Stimulated activated naive CD8-positive, alpha-beta T cell treated with anti-CD3 and anti-CD28 coated beads, Interleukin-15, Interleukin-2, amounts not matched to agents 100 U/mL and 50 U/mL, for 24 hours (primary cell): ENCODE results near the gene EP400.
"Not testable (repeated sequence)": the region's sequence is repeated elsewhere in the genome, so short reads cannot be mapped to it uniquely, and the experiment has no call there.

Experiments
- ATAC-seq: fragments of 150-1000 bp; cut with Tn5 transposase; one replicate; pipeline ENCODE4 v1.10.0; 2021
- DNase-seq: peaks from one replicate; pipeline ENCODE4 v3.0.0; 2021

EP400 gene

GRCh38 chr12:132089407-132089910 is 139.7 kb downstream of the EP400 start:
- ATAC-seq (no peak), DNase-seq (no peak)

DNA sequence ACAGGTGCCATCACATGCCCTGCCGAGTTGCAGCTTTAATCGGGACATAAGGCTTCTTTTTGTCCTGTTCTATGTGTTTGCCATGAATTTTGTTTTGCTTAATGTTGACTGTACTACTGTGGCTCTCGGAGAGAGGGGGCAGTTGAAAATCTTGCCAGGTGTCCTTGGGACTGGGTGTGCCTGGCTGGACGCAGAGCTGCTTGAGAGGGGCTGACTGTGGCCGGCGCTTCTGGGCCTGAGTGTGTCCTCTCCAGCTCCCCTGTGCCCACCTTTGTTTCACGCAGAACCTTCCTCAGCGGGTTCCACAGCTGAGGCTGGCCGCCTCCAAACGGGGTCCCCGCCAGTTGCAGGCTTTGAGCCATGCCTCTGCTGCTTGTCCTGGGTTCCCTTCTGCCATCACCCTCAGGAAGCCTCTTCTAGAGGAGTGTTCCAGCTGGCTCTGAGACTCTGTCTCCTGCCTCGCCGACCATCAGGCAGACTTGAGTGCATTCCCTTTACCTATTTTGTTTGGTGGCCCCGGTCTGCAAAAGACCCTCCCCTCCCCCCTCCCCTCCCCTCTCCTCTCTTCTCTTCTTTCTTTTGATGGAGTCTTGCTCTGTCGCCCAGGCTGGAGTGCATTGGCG is 144.6 kb downstream of the EP400 start:
- ATAC-seq, result no peak
- DNase-seq, result no peak

- no peak for ATAC-seq
- DNase-seq, result no peak
Measured at GRCh38 chr12:132095520-132096409, 146.0 kb downstream of the EP400 start.

DNA sequence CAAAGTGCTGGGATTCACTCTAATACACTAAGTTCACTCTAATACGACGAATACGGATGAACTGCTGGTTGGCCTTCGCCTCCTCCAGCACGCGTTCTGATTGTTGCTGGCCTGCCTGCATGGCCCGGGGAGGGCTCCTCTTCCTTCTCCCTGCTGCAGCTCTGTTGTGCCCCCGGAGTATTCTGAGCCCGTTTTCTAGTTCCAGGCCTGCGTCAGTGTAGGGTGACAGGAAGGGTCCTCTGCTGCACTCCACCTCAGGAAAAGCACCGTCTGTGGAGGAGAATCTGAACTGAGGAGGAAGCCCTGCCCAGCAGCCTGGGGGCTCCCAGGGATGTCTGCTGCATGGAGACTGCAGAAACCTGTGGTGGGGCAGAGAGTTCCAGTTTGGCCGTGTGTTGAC is 150.0 kb downstream of the EP400 start:
- DNase-seq, result no peak
- ATAC-seq, result no peak

GRCh38 chr12:132100306-132101065 is 150.7 kb downstream of the EP400 start:
- DNase-seq, result no peak
- ATAC-seq, result no peak

DNA sequence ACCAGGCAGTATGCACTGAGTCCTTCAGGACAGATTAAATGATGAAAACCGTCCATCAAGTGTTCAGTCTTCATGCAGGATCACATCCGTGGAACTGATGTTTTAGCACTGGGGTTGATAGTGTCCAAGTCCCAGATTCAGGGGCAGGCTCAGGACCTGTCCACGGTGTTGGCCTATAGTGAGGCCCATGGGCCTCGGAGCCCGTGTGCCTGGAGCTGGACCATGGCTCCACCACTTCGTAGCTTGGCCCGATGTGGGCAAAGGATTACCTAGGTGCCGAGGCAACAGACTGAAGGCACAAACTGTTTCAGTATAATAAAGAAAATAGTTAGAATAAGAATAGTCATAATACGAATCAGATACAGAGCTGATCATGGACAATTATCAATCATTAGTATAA is 152.6 kb downstream of the EP400 start:
- DNase-seq (no peak), ATAC-seq (no peak)

GRCh38 chr12:132103072-132103471 is 153.3 kb downstream of the EP400 start:
- not testable (repeated sequence) for DNase-seq, ATAC-seq

DNA sequence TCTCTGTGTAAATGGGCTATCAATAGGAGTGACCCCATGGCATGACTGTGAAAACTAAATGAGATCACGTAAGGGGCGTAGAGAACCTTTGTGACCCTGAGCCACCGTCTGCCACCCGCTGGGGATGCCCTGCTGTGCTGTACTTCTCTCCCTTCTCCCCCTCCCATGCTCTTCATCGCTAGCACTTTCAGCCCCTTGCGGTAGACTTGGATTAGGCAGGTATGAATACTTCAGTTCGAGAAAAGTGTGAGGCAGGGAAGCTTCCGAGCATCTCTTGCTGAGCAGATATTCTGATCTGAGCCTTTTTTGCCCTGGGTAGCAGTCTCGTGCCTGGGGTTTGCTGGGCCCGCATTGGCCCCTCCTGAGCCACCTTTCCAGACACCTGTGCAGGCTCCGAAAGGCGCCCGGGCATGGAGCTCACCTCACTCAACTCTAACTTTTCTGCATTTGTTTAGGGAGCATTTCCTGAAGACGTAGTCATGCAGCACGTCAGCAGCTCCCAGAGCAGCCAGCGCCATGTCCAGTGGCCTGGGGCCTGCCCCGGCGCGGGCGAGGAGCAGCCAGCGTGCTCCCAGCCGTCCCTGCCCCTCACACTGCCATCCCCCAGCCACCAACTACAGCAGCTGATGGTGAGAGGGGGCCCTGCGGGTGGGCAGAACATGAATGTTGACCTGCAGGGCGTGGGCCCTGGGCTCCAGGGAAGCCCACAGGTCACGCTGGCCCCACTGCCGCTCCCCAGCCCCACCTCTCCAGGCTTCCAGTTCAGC is 154.0 kb downstream of the EP400 start:
- DNase-seq, result no peak

GRCh38 chr12:132105467-132105866 is 155.7 kb downstream of the EP400 start:
- no peak for DNase-seq
- no peak for ATAC-seq

More for the DNA sequence above, 154.0 kb downstream of the EP400 start:
- no peak for ATAC-seq

DNA sequence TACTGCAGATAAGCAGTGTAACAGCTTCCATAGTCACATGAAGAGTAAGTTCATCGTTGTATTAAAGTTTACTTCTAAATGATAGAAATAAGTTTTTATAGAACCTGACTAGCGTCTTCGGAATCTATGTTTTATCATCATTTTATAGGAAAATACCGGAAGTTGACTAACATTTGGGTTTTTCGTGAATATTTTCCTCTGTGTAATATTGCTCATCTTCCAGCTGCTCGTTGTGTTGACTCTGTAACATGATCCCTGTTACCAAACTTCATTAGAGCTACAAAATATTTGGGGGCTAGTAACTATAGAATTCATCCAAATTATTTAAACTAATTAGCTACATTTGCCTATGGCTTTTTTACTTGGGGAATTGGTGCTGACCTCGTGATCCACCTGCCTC is 157.2 kb downstream of the EP400 start:
- ATAC-seq (no peak), DNase-seq (no peak)

GRCh38 chr12:132108211-132108832 is 158.6 kb downstream of the EP400 start:
- DNase-seq, result no peak
- ATAC-seq, result no peak

DNA sequence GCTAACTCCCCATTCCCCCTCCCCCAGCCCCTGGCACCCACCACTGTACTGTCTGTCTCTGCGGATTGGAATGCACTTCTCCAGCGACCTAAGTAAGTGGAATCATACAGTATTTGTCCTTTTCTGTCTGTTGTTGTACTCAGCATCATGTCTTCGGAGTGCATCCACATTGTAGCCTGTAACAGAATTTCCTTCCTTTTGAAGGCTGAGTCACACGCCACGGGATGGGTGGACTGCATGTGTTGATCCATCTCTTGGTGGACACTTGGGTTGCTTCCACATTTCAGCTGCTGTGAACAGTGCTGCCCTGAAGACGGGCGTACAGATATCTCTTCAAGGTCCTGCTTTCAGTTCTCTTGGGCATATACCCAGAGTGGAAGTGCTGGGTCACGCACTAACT is 160.0 kb downstream of the EP400 start:
- DNase-seq (no peak), ATAC-seq (no peak)

- DNase-seq (no peak), ATAC-seq (no peak)
Measured at GRCh38 chr12:132110677-132111076, 160.9 kb downstream of the EP400 start.

DNA sequence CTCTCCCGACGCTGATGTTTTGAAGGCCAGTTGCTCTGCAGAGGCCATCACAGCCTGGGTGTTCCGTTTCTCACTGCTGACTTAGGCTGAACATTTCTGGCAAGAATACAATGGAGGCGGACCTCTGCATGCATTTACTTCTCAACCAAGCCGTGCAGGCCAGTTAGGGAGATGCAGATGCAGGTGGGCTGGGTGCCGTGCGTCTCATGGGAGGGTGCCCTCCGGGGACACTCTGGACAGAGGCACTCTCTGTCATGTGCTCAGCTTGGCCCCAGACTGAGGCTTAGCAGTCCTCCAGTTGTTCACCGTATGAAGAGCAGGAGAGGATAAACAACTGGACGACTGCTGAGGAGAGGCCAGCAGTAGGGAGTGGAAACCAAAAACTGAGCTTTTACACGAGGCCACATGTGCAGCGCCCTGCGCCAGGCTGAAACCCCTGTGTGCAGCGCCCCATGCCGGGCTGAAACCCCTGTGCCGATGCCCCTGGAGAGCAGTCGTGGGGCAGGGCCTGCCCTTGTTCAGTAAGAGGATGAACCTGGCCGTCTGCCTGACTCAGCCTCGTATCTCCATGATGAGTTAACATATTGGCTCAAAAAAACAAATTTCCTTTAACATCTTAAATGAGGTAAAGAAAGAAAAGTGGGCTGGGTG is 162.0 kb downstream of the EP400 start:
- DNase-seq, result no peak
- ATAC-seq, result peak; percentile 6

DNA sequence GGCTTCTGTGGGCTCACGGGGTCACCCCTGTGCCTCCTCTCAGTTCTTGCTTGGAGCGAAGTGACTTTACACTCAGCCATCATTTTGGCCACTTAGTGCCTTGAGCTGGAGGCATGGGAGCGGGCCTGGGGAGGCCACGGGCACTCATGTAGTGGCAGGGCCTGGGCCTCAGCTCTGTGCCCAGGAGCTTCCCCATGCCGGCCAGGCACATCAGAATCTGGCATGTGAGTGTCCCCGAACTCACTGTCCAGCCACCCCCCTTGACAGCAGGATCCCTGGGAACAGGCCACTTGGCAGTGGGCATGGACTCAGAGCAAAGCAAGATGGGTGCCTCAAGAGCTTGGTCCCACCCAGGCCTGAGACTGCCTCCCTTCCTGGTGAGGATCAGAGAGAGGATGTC is 164.9 kb downstream of the EP400 start:
- ATAC-seq, result no peak

GRCh38 chr12:132115500-132115899 is 165.8 kb downstream of the EP400 start:
- no peak for ATAC-seq

More for the DNA sequence above, 164.9 kb downstream of the EP400 start:
- DNase-seq, result no peak

DNA sequence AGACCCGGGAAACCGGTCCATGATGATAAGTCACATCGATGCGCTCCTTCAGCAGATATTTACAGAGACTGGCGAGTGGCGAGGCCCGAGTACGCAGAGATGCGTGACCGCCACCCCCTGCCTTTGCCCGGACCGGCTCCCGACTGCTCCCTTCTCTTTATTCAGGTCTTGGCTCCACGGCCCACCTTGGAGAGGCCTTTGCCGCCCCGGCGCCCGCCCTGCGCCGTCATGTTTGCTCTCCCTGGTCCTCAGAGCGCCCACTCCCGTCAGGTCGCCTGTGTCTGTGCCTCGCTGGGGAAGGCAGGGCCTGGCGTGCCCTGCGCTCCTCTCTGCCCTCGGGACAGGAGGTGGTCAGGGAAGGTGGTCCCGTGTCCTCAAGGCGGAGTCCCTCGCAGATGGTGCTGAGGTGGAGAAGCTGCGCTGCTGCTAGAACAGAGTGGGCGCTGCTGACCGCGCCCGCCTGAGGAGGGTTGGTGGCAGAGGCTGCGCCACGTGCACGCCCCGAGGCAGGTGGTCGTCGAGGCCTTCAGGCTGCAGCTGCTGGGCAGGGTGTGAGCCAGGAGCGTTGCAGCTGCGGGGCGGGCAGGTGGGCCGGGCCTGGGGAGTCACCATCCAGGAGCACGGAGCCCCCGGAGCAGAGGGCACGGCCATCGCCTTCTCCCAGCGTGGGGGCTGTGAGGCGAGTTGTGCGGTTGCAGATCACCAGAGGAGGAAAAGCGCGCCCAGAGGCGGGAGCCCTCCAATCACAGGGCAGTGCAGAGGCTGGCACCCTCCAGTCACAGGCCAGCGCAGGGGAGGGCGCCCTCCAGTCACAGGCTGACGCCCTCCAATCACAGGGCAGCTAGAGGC is 167.2 kb downstream of the EP400 start:
- DNase-seq, result no peak
- ATAC-seq, result no peak

More at GRCh38 chr12:132115500-132115899, 165.8 kb downstream of the EP400 start:
- DNase-seq, result no peak

GRCh38 chr12:132117558-132117875 is 167.8 kb downstream of the EP400 start:
- DNase-seq, result no peak
- peak; percentile 37 for ATAC-seq

- ATAC-seq (no peak), DNase-seq (no peak)
Measured at GRCh38 chr12:132118876-132119275, 169.1 kb downstream of the EP400 start.

DNA sequence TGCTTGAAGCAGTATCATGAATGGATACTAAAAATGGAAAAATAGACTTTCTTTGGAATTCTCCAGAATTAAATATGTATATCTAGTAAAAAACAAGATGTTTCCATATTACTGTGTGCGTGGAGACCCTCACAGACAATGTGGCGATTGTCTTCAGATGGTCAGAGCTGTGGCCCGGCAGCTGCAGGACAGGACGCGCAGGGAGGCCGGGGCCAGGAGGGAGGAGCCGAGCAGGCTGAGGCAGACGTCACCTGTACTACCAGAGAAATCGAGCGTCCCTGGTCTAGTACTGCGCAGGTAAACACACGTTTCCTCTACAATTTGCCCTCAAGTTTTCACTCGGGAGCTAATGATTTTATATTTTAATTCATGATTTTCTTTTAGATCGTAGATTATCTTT is 171.5 kb downstream of the EP400 start:
- no peak for ATAC-seq
- no peak for DNase-seq
